B cell (primary cell): ENCODE results near the gene ITGB3.

Experiments
- EZH2 ChIP-seq: IDR thresholded peaks from 2 replicates; pipeline ENCODE4 v1.6.1; 2012; ENCODE audit warnings: borderline replicate concordance, low read depth, mild to moderate bottlenecking, moderate library complexity, low read length; ENCODE audit not compliant: insufficient read depth, poor library complexity, severe bottlenecking
- TF ChIP-seq, protein P1 (sequence below): fragments of 200-600 bp; IDR thresholded peaks from one replicate; pipeline ENCODE4 v1.8.0; 2022; ENCODE audit warnings: antibody characterized with exemption, mild to moderate bottlenecking

DNA sequence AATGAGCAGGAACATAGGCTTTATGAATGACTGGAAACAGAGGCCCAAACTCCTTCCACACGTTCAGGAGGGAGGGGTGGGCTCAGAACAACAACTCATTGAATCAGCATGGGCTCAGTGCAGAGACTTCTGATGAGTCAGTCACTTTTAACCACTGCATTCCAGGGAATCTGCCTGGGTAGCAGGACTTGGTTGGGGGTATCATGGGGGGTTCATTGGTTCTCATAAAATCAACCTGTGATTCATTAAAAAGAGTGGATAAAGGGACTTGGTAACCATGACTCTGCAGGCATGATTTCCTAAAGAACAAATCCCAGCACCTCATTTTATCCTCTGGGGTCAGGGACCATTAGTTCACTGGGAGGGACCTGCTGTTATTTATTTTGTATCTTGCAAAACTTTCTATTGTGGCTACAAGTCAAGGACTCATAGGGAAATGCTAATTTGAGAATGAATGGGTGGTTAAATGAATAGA lies 13.8 kb downstream of the ITGB3 start:
- TF ChIP-seq, protein P1, sequence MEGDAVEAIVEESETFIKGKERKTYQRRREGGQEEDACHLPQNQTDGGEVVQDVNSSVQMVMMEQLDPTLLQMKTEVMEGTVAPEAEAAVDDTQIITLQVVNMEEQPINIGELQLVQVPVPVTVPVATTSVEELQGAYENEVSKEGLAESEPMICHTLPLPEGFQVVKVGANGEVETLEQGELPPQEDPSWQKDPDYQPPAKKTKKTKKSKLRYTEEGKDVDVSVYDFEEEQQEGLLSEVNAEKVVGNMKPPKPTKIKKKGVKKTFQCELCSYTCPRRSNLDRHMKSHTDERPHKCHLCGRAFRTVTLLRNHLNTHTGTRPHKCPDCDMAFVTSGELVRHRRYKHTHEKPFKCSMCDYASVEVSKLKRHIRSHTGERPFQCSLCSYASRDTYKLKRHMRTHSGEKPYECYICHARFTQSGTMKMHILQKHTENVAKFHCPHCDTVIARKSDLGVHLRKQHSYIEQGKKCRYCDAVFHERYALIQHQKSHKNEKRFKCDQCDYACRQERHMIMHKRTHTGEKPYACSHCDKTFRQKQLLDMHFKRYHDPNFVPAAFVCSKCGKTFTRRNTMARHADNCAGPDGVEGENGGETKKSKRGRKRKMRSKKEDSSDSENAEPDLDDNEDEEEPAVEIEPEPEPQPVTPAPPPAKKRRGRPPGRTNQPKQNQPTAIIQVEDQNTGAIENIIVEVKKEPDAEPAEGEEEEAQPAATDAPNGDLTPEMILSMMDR: no peak
- no peak for TF ChIP-seq EZH2
